ENCODE results near the gene CLINT1.

CLINT1 gene

DNA sequence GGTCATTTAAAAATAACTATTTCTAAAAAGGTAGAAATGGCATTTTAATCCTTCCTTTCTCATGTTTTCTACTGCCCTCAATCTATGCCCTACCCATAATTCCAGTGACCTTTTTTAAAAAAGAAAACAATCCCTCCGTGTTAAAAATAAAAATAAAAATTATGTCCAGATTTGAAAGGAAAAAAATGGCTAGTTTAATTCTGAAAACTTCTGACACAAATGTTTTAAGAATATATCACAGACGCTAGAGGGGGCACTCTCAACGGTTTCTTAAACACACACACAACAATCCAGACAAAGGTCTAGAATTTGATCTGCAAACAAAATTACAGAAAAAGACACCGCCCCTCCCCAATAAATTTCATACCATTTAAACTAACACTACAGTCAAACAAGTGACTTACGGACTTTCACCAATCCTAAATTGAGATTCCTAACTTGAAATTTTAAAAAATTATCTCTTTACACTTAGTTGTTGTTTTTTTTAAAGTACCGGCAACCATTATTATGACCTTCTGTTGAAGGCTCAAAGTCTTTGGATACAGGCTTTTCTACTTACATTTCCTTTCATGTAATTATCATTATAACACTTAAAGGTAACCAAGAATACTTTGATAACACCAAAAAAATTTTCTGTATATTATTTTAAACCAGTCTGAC lies 38.2 kb downstream of the CLINT1 start:
- DNase-seq (ENCODE audit: low read depth) = no peak

DNA sequence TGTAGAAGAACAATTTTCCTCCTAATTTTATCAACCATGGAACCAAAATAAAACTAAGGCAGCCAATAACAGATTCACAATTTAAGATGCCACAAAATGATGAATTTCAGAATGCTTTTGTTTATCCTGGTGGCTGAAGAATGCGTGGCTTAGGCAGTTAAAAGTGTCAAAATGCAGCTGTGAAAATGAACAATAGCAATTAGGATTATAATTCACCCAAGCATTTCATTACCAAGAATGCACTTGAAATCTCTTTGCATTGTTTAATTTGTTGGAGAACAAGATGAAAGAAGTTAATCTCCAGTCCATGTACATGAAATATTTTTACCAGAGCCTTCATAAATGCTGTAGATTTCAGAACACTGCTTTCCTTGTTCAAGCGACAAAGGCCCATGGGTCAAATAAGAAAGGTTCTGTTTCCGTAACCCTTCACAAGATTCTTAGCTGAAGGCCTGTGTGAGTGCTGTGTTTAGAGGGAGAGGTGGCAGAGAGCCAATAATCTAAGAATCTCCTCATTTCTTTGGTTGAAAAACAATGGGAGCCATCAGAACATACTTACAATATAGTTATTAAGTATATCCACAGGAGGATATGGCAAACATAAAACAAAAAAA lies 39.3 kb downstream of the CLINT1 start:
- DNase-seq (ENCODE audit: low read depth) = no peak

DNA sequence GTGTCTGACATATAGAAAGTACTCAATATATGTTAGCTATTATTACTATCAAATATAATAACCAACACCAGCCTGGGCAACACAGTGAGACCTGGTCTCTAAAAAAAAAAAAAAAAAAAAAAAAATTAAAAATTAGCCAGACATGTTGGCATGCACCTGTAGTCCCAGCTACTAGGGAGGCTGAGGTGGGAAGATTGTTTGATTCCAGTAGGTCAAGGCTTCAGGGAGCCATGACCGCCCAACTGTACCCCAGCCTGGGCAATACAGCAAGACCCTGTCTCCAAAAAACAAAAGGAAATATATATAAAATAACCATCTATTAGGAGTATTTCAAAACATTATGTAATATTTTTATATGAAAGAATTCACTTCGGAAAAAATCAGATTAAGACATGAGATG lies 40.6 kb downstream of the CLINT1 start:
- DNase-seq (ENCODE audit: low read depth) = no peak

DNA sequence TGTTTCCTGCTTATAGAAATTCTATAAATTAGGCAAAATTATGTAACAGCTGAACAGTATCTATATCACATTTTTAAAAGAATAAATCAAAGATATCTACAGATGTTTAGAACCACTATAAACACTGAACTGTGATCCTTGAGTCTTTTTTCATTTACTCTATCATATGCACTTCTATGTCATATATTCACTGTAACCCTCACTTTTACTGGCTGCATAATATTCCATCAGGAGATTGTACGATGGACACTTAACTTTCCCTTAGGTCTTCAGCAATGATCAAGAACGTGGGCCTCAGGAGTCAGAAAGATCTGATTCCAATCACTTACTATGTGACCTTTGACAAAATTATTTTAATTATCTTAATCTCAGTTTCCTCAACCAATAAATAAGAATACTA lies 41.0 kb downstream of the CLINT1 start:
- DNase-seq (ENCODE audit: low read depth) = no peak

DNA sequence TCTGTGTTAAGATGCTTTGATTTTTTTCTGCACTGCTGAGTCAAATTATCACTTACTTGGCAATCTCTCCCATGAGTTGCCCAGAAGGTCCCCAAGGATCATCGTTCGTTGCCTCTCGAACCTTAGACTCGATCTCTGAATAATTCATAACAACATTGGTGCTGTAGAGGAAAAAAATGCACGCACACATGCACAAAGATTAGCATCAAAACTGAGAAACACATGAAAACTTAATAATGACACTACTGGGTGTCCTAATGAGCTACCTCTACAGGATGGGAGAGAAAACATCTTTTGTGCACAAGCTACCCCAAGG lies 41.6 kb downstream of the CLINT1 start:
- no peak for DNase-seq (ENCODE audit: low read depth)

DNA sequence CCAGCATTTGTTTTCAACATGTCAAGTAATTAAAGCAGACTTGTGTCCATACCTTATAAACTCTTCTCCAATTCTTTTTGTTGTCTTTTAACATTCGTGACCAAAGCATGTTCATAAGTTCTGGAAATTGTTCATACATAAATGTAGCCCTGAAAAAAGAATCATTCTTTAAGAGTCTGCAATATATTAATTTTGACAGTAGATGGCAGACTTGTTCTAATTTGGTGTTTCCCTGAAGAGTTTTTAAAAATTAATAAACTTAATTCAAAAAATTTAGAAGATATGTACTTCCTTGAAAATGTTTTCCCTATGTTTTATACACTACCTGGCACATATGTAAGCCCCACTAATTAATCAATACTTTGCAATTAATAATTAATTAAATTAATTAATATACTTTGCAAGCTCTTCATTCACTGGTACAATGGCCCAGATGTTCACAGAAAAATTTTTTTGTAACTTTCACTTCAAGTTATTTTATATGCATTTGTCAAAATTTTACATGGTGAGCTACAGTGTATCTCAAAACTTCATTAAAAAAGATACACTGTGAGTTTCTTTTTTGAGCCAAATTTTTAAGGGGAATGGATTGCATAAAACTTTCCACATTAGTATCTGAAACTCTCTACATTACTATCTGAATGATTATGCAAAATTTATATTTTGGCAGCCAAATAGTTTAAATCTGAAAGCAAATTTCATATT lies 42.1 kb downstream of the CLINT1 start:
- no peak for DNase-seq (ENCODE audit: low read depth)

DNA sequence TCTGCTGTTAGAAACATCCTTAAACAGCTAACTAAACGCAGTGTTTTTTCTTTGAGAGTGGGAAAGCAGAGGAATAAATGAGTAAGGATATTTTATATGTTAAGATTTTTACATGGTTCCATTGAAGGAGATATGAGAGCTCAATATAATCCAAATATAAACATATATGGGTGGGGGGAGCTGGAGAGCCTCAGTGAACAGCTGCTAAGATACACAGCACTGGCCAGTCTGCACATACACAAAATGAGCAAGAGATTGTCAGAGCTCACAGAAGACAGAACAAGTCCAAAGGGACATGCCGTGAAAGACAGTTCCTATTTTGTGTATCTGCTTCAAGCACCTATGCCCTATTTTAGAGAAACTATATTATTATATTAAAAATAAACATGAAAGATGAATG lies 46.9 kb downstream of the CLINT1 start:
- no peak for DNase-seq (ENCODE audit: low read depth)

DNA sequence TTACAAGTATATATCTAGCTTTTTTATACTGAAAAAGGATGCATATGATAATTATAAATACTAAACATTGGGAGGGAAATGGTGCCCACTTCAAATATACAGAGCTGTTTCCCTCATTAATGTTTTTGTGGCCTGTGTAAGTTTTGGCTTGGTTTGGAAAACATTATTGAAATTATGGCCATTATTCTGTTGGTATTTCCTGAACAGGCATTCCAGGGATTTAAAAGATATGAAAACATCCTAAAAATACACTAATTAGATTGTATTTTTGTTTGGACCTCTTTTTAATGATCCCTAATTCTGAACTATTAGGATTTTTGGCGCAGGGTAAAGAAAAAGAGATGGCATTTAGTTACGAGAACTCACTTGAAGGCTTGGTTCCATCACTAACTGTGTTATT lies 50.9 kb downstream of the CLINT1 start:
- DNase-seq (ENCODE audit: low read depth) = no peak

DNA sequence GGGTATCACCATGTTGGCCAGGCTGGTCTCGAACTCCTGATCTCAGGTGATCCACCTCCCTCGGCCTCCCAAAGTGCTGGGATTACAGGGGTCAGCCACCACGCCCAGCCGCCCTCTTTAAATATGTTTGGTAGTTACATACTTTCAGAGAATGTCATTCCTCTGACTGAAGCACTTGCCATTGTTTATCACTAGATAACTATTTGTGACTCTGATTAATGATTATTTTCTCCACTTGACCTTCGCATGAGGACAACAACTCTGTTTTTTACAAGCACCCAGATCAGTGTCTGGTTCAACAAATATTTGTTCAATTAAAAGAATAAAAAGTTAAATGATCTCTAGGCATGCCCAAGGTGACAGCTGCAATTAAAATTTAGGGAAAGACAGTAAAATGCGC lies 56.2 kb downstream of the CLINT1 start:
- no peak for DNase-seq (ENCODE audit: low read depth)

DNA sequence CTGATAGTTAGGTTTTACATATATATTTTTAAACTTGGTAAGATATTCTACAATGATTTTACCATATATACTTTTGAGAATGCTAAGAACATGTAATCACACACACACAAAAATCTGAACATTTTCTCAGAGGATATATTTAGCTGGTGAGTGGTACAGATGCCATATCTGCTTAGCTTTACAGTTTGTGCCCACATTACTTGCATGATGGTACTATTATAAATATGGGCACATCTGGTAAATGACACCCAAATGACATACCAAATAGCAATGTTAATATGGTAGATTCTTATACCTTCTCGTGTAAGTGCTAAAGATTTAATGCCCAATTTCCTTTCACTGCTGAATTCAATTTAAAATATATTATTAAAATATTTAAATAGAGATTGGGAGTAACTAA lies 58.8 kb downstream of the CLINT1 start:
- no peak for DNase-seq (ENCODE audit: low read depth)

DNA sequence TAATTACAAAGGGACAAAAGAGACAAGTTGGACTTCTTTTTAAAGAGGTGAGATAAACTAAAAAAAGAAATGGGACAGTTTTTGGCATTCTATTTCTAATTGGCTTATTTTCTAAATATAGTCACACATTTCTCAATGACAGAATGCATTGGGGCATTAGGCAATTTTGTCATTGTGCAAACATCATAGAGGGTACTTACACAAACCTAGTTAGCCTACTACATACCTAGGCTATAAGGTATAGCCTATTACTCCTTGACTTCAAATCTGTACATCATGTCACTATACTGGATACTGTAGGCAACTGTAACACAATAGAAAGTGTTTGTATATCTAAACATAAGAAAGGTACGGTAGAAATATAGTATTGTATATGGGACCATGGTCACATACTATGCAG lies 59.4 kb downstream of the CLINT1 start:
- DNase-seq (ENCODE audit: low read depth) = no peak

DNA sequence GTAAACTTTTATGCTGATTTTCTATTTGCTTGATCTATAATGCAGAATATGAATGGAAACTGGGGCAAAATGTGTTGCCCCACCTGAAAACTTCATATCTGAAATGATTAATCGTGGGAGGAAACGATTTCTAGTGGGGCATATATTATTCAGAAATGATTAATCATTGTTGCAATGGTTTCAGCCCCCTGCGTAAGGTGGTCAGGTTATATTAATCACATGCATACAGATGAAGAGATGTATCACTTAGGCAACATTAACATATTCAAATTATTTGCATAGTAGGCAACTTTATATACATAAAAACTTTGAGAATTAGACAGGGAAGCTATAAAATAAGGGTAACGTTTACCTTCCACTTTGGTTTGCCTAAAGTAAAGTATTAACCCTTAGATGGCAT lies 65.6 kb downstream of the CLINT1 start:
- no peak for DNase-seq (ENCODE audit: low read depth)

DNA sequence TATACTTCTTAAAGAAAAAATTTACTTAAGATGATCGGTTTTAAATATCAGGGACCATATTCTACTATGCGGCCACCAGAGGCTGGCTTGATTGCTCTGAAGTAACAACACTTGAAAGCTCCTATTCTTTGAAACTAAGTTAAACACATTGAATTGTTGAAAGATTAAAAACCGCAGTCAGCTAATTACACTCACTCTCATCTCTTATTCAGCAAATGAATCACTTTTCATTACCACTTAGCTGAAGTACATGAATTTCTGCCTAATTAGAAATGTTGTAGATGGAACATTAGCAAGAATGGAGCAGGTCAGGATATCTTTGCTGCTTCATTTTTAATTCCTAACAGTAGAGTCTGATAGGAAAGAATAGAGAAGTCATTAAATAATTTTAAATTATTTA lies 73.1 kb downstream of the CLINT1 start:
- no peak for DNase-seq (ENCODE audit: low read depth)

DNA sequence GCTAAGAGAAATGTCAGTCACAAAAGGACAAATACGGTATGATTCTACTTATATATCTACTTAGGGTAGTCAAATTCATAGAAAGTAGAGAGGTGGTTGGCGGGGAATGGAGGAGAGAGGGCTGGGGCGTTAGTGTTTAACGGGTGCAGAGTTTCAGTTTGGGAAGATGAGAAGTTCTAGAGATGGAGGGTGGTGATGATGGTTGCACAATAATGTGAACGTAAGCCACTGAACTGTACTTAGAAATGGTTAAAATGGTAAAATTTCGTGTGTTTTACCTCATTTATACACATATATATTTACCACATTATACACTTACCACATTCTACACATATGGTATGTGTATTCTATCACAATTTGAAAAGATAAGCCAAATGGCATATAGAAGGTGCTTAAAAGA lies 79.7 kb downstream of the CLINT1 start:
- no peak for DNase-seq (ENCODE audit: low read depth)

DNA sequence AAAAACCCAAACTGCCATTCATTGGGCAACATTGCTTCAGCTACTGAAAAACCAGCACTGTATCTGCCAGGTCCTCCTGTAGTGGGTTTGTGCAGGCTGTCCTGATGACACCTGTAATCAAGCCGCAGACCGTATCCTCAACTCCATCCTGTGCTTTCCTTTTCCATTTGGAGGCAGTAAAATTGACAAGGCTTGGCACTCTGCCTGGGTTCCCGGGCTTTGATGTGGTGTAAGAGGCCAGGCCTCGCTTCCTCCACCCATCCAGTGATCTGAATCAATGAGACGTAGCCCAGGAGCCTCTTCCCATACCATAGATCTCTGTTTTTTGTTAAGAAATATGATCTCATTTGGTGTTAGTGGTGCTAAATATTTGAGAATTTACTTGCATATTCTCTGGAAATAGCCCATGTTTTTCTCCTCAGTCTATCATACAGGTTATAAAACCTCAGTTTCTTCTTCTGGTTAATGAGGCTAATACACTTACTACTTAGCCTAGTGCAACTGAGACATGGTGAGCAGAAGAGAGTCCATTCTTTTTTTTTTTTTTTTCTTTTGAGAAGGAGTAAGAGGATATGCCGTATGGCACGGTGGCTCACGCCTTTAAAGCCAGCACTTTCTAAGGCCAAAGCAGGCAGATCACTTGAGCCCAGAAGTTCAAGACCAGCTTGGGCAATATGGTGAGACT lies 80.7 kb downstream of the CLINT1 start:
- DNase-seq (ENCODE audit: low read depth) = no peak

DNA sequence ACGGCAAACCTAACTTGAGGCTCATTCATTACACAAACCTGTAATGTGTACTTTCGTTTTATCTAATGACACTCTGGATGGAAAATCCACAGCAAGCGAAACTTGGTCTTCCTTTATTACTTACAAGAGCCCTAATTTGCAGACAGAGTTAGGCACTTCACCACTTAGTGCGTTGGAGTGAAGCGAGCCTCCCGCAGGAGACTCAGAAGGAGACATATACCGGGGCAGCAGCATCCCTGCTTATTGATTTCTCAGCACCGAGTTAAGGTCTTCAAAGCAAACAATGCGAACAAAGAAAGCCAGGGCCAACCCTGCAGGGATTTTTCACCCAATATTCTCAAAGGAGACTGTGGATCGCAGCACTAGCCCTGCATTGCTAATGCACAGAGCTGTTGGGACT lies 86.8 kb downstream of the CLINT1 start:
- no peak for DNase-seq (ENCODE audit: low read depth)

DNA sequence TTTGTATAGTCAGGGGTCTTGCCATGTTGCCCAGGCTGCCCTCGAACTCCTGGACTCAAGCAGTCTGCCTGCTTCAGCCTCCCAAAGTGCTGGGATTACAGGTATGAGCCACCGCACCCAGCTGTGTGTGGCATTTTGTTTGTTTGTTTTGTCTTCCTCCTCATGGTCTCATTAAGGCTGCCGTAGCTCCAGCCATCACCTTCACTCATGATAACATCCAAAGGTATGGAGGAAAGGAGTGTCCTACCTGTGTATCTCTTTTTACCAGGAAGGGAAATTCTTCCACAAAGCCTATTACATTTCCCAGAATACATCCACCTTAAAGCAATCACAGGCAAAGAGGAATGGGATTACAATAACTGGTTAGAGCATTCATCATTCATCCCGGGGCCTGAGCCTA lies 88.3 kb downstream of the CLINT1 start:
- DNase-seq (ENCODE audit: low read depth) = no peak

DNA sequence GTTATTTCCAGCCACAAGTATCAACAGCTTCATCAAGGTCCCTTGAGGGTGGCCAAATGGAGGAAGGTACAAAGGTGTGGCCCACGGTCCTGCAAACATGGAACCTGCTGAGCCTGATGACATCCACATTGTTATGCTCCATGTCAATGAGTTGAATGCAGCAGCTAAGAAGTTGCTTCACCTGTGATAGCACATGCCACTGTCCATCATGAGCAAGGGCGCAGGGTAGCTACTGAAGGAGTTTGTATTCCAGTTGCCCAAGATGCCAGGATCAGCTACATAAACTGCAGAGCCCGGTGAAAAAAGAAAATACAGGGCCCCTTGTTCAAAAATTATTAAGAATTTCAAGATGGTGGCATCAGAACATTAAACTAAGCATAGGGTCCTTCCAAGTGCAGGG lies 91.3 kb downstream of the CLINT1 start:
- DNase-seq (ENCODE audit: low read depth) = no peak

DNA sequence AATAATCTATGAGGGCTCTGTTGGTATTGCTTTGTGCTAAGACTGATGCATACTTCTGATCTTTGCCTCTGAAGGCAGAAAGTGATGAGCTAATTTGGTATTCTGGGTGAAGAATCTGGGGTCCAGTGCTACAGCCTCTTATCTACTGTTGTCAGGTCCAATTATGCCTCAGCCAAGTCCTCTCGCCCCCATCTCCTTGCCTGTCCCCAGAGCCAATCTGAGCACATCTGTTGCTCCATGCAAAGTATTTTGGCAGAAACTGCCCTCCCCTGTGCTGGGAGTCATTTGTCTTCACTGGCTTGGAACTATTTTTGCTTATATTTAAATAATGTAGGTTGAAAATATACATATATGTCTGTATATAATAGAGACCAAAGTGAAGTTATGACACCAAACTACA lies 92.0 kb downstream of the CLINT1 start:
- no peak for DNase-seq (ENCODE audit: low read depth)

DNA sequence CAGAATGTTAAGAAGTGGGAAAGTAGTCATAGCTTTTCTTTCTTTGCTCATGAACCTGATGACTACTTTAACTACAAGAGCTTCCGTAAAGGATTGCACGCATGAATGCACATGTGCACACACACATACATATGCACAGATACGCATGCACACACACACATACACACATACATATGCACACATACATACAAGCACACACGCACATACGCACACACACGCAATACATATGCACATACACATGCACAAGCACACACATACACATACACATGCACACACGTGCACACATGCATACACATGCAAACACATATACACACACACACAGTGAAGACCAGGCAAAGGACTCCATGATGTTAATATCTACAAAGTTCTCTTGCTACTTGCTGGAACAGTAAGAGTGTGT lies 92.5 kb downstream of the CLINT1 start:
- no peak for DNase-seq (ENCODE audit: low read depth)

DNA sequence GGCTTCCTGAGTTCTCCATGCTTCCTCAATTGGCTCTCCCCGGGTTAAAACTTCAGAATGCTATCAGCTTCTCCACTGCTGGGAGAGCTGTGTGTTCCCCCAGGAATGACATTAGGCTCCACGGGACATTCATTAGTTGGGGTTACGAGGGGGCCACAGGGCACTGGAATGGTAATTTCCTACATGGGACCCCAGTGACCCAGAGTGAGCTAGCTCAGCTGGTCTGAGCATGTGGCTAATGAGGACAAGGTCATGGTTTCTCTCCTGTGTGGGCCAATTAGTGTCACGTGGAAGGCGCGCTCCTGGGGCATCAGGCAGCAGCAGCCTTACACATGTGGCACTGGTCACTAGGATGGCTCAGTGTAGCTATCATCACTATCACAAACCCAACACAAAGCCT lies 94.4 kb downstream of the CLINT1 start:
- no peak for DNase-seq (ENCODE audit: low read depth)

DNA sequence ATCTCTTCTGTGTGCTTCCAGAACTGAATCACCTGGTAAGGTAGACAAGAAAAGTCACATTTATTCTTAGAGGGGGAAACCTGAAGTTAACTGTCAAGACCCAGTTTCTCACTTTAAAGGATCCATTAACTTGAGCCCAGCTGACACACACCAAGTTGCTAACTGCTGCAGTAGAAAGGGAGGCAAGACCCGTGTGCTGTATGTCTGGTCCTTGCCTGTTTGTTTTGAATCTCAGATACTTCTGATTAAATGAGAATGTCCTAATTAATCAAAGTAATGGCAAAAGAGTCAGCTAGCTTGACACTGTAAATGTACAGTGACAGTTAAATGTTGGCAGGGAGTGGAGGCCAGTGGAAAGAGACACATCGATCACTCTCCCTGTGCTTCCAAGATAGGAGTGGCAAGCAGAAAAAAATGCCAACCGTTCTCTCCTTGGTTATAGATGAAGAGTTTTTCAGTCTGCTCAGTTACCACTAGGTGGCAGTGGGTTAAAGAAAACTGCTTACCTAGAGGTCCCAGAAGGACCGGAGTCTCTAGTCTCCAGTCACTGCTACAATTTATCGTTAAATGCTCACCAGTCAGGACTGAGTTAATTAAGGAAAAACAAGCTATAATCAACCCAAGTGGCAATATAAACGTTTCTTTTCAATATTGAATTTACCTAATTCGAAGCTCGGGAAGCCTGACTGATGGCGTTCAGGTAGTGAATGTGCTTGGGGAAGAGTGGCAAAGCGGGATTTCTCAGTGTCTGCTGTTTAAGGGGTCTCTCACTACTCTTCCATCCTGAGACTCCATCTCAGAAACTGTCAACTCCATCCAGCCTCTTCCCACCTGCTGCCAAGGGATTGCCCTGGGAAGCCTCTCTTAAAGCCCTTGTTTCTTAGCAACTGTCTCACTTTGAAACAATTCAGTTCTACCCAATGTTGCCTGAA lies 97.0 kb downstream of the CLINT1 start:
- DNase-seq (ENCODE audit: low read depth) = no peak

All from stimulated activated CD8-positive, alpha-beta memory T cell treated with anti-CD3 and anti-CD28 coated beads, Interleukin-15, amount 100 ng/mL, for 24 hours (primary cell).